Stomach smooth muscle (tissue), 2 donors: Measurements from ENCODE around the gene MAP1B.

Experiments used
- H3K27ac ChIP-seq: one replicate; pipeline ENCODE4 v1.7.0; 2013; ENCODE audit warnings: mild to moderate bottlenecking, low read length, inconsistent platforms
- H3K27me3 ChIP-seq, 2 donors: one replicate each; pipeline ENCODE4 v1.7.0; 2013; ENCODE audit warnings: low read length in 2 of 2; ENCODE audit not compliant: insufficient read depth in 2 of 2, control insufficient read depth in 1 of 2
- H3K36me3 ChIP-seq, 2 donors: one replicate each; pipeline ENCODE4 v1.7.0; 2013; ENCODE audit warnings: low read length in 2 of 2; ENCODE audit not compliant: control insufficient read depth in 2 of 2, insufficient read depth in 2 of 2
- H3K4me1 ChIP-seq: one replicate; pipeline ENCODE4 v1.7.0; 2013; ENCODE audit warnings: low read length; ENCODE audit not compliant: control insufficient read depth, insufficient read depth
- H3K4me3 ChIP-seq, 2 donors: one replicate each; pipeline ENCODE4 v1.7.0; 2013; ENCODE audit warnings: low read length in 2 of 2
- H3K9ac ChIP-seq, 2 donors: one replicate each; pipeline ENCODE4 v1.7.0; 2013; ENCODE audit warnings: low read length in 2 of 2, mild to moderate bottlenecking in 1 of 2
- H3K9me3 ChIP-seq, 2 donors: one replicate each; pipeline ENCODE4 v1.7.0; 2013; ENCODE audit warnings: low read length in 2 of 2; ENCODE audit not compliant: control insufficient read depth in 2 of 2
- donor health status: healthy.
- donor health status: Pancreatic carcinoma.

Gene MAP1B

DNA sequence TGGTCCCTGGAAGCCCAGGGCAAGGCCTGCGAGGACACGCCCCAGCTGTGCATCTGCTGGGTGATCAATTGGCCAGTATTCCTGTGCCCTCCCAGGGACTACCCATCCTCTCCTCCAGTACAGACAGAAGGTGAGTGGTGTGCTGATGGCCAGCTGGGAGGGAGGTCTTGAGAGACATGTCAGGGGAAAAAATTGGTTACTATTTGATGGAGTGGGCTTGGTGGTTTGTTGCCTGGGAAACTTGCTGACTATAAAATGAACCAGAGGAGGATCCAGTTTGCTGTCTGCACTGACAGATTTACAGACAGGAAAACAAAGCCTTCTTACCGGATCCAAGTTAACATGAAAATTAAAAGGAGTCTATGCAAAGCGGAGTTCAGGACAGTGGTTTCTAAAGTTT, 40.3 kb downstream of the MAP1B start:
- Histone ChIP-seq H3K9me3 (peaks cover 0 to 1% of the 10 kb centered on the region in 2 donors), H3K27ac (no peak overlapping the region)

DNA sequence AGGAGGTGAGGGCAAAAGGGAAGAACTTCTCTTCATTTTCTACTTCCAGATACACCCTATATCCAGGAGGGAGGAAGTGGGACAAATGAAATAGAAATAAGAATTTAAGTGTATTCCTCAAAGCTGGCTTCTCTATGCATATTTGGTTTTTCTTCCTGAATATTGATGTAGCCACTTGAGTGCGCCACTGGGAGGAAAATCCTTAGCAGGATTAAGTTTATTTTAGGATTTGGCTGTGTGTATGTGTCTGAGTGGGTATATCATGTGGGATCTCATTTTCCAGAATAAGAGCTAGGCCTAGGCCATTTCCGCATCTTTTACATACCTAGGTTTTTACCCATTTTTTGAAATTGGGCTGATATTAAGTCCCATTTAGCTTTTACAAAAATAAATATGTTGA, 42.5 kb downstream of the MAP1B start:
- no peak overlapping the region for H3K4me3 ChIP-seq
- no peak overlapping the region for H3K9ac ChIP-seq
- H3K4me1 ChIP-seq: peaks cover 47% of the 10 kb centered on the region
- peaks cover 2 to 3% of the 10 kb centered on the region in 2 donors for H3K36me3 ChIP-seq
- no peak overlapping the region for H3K27ac ChIP-seq
- peaks cover 0 to 3% of the 10 kb centered on the region in 2 donors for H3K9me3 ChIP-seq
- H3K27me3 ChIP-seq: no peaks in the 10 kb centered on the region

More for the DNA sequence above, 40.3 kb downstream of the MAP1B start:
- Histone ChIP-seq H3K36me3 (peaks cover 2 to 3% of the 10 kb centered on the region in 2 donors), H3K9ac (no peak overlapping the region), H3K4me3 (no peak overlapping the region), H3K4me1 (peaks cover 40% of the 10 kb centered on the region), H3K27me3 (no peaks in the 10 kb centered on the region)

DNA sequence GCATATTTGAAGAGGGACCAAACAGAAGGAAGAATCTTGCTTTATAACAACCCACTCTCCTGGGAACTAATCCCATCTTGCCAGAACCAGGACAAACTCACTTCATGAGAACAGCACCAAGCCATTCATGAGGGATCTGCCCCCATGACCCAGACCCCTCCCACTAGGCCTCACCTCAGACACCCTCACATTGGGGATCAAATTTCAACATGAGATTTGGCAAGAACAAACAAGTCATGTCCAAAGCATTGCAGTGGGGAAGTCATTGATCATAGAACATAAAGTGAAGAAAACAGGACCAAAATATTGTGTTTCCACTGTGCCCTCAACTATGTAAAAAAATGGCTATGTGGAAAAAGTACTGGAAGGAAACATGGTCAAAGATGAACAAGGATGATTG, 43.9 kb downstream of the MAP1B start:
- H3K27ac ChIP-seq: peak overlapping the region; percentile 60
- H3K4me3 ChIP-seq: no peak overlapping the region
- peaks cover 2 to 3% of the 10 kb centered on the region in 2 donors for H3K36me3 ChIP-seq

DNA sequence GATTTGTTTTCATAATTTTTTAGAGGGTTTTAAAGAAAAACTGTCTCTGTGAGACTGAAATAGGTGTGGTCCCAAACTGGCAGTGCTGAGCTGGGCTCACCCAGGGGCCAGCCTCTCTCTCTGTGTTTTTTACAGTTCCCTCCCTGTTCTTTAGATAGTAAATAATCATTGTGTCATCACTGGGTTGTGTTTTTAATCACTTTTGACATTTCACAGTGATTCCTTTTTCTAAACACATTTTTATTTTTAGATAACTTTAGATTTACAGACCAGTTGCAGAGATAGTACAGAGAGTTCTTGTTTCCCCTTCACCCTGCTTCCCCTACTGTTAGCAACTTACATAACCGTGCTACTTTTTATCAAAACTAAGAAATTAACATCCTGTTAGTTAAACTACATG, 44.4 kb downstream of the MAP1B start:
- Histone ChIP-seq H3K9ac (no peak overlapping the region), H3K27ac (peak overlapping the region; percentile 60), H3K27me3 (no peaks in the 10 kb centered on the region), H3K4me1 (peaks cover 45% of the 10 kb centered on the region), H3K9me3 (peaks cover 0 to 3% of the 10 kb centered on the region in 2 donors), H3K36me3 (peaks cover 2 to 3% of the 10 kb centered on the region in 2 donors), H3K4me3 (no peak overlapping the region)

More for the DNA sequence above, 43.9 kb downstream of the MAP1B start:
- peaks cover 0 to 3% of the 10 kb centered on the region in 2 donors for H3K9me3 ChIP-seq
- no peak overlapping the region for H3K9ac ChIP-seq
- peaks cover 45% of the 10 kb centered on the region for H3K4me1 ChIP-seq
- H3K27me3 ChIP-seq: no peaks in the 10 kb centered on the region

DNA sequence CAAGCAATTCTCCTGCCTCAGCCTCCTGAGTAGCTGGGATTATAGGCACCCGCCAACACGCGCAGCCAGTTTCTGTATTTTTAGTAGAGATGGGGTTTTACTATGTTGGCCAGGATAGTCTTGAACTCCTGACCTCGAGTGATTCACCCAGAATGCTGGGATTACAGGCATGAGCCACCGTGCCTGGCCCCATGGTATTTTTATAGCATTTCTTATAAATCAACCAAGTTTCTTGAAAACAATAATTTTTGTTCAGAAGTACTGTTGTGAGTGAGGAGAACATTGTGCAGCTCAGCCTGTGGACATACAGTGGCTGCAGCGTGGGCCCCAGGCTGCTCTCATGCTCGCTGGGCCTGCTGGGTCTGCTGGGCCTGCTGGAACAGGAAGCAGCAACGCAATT, 45.3 kb downstream of the MAP1B start:
- Histone ChIP-seq H3K27me3 (no peaks in the 10 kb centered on the region), H3K4me3 (no peak overlapping the region), H3K4me1 (peaks cover 53% of the 10 kb centered on the region), H3K9ac (no peak overlapping the region), H3K27ac (peak overlapping the region; percentile 33), H3K9me3 (peaks cover 0 to 3% of the 10 kb centered on the region in 2 donors), H3K36me3 (peaks cover 2 to 3% of the 10 kb centered on the region in 2 donors)

DNA sequence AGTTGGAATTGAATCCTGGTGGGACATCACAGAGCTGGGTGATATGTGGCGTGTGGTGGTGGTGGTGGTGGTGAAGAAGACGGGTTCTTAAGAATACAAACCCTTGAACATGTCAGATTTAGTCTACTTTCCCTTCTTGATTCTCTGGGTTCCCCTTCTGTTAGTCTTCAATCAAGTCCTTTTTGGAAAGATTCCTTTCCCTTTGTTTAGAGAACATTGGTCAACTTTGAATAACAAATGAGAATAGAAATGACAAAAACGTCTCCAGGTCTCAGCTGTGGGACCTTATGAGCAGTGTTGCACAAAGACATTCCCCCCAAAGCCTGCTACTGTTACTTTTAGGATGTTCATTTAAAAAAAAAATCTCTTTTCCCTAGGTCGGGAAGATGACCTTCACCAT, 46.3 kb downstream of the MAP1B start:
- Histone ChIP-seq H3K9me3 (peaks cover 0 to 3% of the 10 kb centered on the region in 2 donors), H3K27me3 (no peaks in the 10 kb centered on the region), H3K36me3 (peaks cover under 1 to 2% of the 10 kb centered on the region in 2 donors), H3K4me3 (no peak overlapping the region), H3K4me1 (peaks cover 56% of the 10 kb centered on the region), H3K27ac (peak overlapping the region; percentile 33), H3K9ac (no peak overlapping the region)

DNA sequence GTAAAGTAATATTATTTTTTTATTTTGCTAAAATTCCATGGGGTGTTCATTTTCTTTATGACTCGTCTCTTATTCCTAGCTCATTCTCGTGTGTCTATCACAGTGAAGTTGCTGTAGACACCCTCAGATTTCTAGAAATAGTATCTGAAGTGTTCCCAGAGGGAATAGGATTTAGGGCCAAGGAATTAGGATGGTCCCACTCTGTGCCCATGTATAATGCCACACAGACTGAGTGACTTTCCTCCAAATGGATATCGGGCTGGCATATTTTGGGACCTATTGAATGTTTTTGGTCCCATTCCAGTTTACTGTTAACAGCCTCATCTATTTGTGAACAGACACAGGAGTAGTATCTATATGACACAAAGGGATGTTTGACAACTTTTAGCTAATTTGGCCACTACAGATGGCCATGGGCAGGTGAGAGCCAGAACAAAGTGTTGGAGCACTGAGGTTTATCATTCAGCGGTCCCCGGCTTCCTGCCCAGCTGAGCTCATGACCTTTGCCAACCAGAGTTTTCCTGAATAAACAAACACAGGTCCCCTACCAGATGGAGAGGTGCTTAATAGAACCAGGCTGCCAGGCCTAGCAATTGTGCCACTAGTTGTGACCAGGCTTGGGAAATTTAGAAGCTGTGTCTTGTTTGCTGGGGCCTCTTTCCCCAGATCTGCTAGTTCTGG, 46.9 kb downstream of the MAP1B start:
- Histone ChIP-seq H3K27me3 (no peaks in the 10 kb centered on the region), H3K27ac (peak overlapping the region; percentile 53), H3K9me3 (peaks cover 0 to 3% of the 10 kb centered on the region in 2 donors), H3K4me1 (peaks cover 53% of the 10 kb centered on the region), H3K4me3 (no peak overlapping the region), H3K9ac (no peak overlapping the region), H3K36me3 (no peaks in the 10 kb centered on the region)

DNA sequence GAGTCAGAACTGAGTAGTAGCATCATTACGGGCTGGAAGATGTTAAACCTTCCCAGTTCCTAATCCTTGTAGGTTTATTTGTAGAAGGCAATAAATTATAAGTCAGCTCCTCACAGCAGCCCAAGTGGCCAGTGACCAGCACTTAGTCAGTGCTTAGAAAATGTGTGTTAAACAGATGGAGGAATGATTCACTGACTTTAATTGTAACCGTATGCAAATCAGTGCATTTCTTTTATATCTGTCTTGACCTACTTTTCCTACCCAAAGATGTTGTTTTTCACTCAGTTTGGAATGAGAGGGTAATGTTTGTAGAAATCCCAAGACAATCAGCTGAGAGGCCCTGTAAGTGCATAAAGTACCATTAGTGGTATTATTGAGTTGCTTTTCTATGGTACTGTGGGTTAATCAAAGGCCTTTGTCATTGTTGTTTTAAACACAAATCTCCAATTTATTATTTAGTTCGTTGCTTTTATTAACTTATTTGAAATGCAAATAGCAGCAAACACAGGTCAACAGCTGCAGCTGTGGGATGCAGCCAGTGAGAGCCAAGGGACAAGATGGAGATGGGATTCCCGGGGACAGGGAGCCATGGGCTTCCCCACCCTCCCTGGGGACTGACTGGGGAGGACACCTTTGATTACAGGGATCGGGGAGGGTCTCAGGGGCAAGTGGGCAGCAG, 49.8 kb downstream of the MAP1B start:
- Histone ChIP-seq H3K4me1 (peaks cover 54% of the 10 kb centered on the region), H3K27ac (peak overlapping the region; percentile 49), H3K4me3 (peak overlapping the region in 1 of 2 donors; percentile 22), H3K36me3 (peaks cover 0 to 2% of the 10 kb centered on the region in 2 donors), H3K9me3 (peaks cover 0 to 3% of the 10 kb centered on the region in 2 donors), H3K9ac (no peak overlapping the region), H3K27me3 (no peaks in the 10 kb centered on the region)

DNA sequence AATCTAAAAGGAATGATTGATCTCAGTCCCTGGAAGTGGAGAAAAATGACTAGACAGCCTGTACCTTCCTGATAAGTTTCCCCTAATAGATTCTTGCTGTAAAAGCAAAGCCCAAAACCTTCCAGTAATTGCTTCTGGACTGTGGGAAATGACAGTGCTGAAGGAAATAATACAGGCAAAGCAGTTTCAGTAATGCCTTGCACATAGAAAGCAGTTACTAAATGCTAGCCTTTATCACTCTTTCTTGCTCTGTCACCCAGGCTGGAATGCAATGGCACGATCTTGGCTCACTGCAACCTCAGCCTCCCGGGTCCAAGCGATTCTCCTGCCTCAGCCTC, 50.3 kb downstream of the MAP1B start:
- Histone ChIP-seq H3K9ac (no peak overlapping the region), H3K27ac (peak overlapping the region; percentile 49), H3K36me3 (peaks cover 0 to 2% of the 10 kb centered on the region in 2 donors), H3K4me1 (peaks cover 54% of the 10 kb centered on the region), H3K4me3 (peak overlapping the region in 1 of 2 donors; percentile 22), H3K27me3 (no peaks in the 10 kb centered on the region), H3K9me3 (peaks cover 0 to 1% of the 10 kb centered on the region in 2 donors)

DNA sequence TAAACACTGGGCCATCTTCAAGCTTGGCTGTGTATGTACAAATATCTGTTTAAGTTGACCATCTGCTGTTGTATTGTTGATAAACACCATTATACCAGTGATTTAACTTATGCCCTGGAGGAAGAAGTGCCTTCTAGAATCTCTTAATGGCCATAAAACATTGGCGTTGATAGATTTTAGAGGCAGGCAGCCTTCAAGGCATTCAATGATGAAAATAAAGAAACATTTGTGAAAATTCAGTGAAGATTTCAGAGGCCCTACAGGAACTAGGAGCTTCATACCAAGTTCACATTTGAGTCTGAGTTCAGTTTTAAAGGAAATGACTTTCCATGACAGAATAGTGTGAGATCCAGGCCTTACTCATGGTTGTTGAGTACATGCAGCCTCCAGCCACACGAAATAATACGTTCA, 52.2 kb downstream of the MAP1B start:
- Histone ChIP-seq H3K4me3 (peak overlapping the region in 1 of 2 donors; percentile 7), H3K9me3 (no peaks in the 10 kb centered on the region), H3K4me1 (peaks cover 44% of the 10 kb centered on the region), H3K36me3 (peaks cover 0 to 2% of the 10 kb centered on the region in 2 donors), H3K9ac (no peak overlapping the region), H3K27me3 (no peaks in the 10 kb centered on the region), H3K27ac (no peak overlapping the region)

DNA sequence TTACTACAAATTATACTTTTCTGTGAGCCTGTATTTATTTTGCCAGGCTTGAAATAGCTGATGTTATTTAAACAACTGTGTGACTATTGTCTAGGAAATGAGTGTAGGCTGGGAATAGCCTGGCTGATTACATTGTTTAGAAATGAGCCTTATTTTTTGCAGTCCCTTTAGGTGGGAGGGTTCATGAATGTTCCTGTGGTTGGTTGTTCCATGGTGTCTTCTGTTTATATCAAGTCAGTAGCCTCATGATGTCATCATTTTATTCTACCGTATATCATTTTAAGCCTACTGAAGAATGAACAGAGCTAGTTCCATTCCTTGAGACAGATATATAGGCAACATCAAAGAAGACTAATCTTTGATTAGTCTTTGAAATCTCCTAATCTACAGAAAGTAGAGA, 53.1 kb downstream of the MAP1B start:
- Histone ChIP-seq H3K36me3 (peaks cover 0 to 2% of the 10 kb centered on the region in 2 donors), H3K27me3 (no peaks in the 10 kb centered on the region), H3K9me3 (no peaks in the 10 kb centered on the region), H3K4me3 (no peak overlapping the region), H3K4me1 (peaks cover 41% of the 10 kb centered on the region), H3K9ac (no peak overlapping the region), H3K27ac (peak overlapping the region; percentile 18)
